Measurements from ENCODE around the gene TNN.

Gene TNN

DNA sequence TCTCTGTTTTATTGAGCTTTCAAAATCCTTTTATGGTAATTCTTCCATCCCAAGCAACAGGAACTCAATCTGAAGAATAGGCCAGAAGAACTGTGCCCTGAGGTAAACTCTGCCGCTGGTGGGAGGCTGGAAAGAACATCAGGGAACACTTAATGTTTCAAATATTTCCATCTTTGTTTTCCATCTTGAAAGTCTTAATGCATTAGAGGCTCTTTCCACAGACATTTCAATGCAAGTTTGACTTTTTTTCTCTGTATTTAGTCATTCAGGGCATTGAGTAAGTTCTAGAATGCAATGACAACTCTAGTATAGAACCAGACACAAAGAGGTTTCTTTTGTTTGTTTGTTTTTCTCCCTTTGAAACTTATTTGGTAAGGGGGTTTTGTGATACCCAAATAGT, 63.5 kb downstream of the TNN start:
- no peak overlapping the region; the same call in 1 of the 2 replicates for H3K4me3 ChIP-seq (ENCODE audit: low read depth, low read length)
- DNase-seq (ENCODE audit: low read depth), result no peak
- TF ChIP-seq CTCF (IDR thresholded peaks at IDR 0.05; ENCODE audit: insufficient read depth, low read depth, low read length, missing control alignments), result no peak

DNA sequence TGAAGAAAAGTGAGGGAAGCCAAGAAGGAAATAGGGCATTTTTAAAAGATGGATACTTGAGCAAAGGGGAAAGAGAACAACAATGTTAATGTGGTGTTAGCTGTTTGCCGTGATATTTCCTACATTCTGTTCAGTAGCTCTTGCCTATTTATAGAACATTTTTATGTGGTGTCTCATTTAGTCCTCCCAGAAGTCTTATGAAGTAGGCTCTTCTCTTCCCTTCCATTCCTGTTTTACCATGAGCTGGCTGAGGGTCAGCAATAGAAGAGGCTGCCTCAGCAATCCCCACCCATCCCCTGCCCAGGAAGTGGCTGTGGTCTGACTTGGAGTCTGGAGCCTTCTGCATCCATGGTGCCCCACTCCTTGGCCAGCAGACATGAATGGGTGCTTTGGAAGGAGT, 64.8 kb downstream of the TNN start:
- no peak for TF ChIP-seq CTCF (IDR thresholded peaks at IDR 0.05; ENCODE audit: insufficient read depth, low read depth, low read length, missing control alignments)
- DNase-seq (ENCODE audit: low read depth), result no peak
- H3K4me3 ChIP-seq (ENCODE audit: low read depth, low read length), result no peak overlapping the region

- H3K4me3 ChIP-seq (ENCODE audit: low read depth, low read length), result no peak overlapping the region
- TF ChIP-seq CTCF (IDR thresholded peaks at IDR 0.05; ENCODE audit: insufficient read depth, low read depth, low read length, missing control alignments), result no peak
- DNase-seq (ENCODE audit: low read depth), result peak; percentile 68
Observed at GRCh38 chr1:175133673-175134435, 66.2 kb downstream of the TNN start.

DNA sequence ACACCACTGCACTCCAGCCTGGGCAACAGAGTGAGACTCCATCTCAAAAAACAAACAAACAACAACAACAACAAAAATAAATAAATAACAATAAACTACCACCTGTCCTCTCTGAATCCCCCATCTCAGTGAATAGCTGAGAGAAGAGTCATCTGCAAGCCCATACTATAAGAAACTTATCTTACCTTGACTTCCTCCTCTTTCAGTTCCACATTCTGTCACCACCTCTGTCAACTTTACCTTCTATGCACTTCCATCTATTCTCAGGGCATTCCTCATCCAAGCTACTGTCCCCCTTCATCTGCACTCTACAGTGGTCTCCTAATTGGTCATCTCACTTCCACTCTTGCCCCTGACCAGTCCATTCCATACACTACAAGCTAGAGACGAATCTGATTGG, 66.9 kb downstream of the TNN start:
- TF ChIP-seq CTCF (IDR thresholded peaks at IDR 0.05; ENCODE audit: insufficient read depth, low read depth, low read length, missing control alignments), result no peak
- DNase-seq (ENCODE audit: low read depth), result no peak
- no peak overlapping the region for H3K4me3 ChIP-seq (ENCODE audit: low read depth, low read length)

GRCh38 chr1:175136246-175136645, 68.6 kb downstream of the TNN start:
- no peak overlapping the region for H3K4me3 ChIP-seq (ENCODE audit: low read depth, low read length)

DNA sequence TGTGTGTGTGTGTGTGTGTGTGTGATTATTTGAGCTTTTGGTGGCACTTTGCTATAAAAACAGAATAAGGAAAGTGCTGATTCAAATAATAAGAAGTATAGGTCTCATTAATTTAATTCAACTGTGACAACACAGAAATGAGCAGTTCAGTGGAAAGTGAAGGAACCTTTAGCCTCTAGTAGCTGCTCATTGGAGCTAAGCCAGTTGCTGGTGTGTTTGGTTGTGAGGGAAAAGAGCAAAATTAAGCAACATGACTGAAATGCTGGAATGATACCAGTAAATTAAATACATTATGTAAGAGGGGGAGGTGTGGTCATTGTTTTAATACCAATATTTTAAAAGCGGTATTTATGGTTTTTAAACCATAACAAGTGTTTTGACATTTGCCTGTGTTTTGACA, 69.7 kb downstream of the TNN start:
- no peak for TF ChIP-seq CTCF (IDR thresholded peaks at IDR 0.05; ENCODE audit: insufficient read depth, low read depth, low read length, missing control alignments)
- DNase-seq (ENCODE audit: low read depth), result no peak
- no peak overlapping the region for H3K4me3 ChIP-seq (ENCODE audit: low read depth, low read length)

More at GRCh38 chr1:175136246-175136645, 68.6 kb downstream of the TNN start:
- no peak for TF ChIP-seq CTCF (IDR thresholded peaks at IDR 0.05; ENCODE audit: insufficient read depth, low read depth, low read length, missing control alignments)
- no peak for DNase-seq (ENCODE audit: low read depth)

- DNase-seq (ENCODE audit: low read depth), result no peak
- TF ChIP-seq CTCF (IDR thresholded peaks at IDR 0.05; ENCODE audit: insufficient read depth, low read depth, low read length, missing control alignments), result no peak
- H3K4me3 ChIP-seq (ENCODE audit: low read depth, low read length), result no peak overlapping the region
Observed at GRCh38 chr1:175138579-175138978, 70.9 kb downstream of the TNN start.

Data from GM12865 (cell line).